GM19438 (cell line): Measurements from ENCODE around the gene HNRNPA1L2.
"Not testable (repeated sequence)": the region's sequence is repeated elsewhere in the genome, so short reads cannot be mapped to it uniquely, and the experiment has no call there.

Experiments
- ATAC-seq: cut with Tn5 transposase; IDR thresholded peaks from one replicate; pipeline ENCODE4 v1.9.1; 2021; ENCODE audit warnings: low read depth; ENCODE audit not compliant: unreplicated experiment

The HNRNPA1L2 gene

DNA sequence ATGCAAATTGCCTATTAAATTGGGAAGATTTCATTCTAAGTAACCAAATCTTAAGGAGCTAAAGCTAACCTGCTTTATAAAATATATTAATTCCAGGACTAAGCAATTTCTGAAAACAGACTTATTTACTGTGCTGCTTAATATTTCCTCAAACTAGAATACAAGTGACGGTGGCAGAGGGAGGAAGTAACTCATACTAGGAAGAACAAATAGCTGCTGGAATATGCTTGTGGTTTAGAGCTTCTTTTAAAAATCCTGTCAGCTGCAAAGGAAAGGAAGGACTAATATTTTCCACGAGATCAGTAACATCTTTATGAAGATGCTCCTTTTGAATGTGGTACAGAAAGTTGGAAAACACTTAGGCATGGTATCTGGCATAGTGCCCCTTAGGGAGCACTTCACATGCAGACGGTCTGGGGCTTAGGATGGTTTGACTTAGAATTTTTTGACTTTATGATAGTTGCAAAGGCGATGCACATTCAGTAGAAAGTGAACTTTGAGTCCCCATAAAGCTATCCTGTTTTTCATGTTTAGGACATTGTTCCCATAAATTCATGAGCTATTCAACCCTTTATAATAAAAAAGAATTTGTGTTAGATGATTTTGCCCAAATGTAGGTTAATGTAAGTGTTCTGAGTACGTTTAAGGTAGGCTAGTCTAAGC, 3.4 kb upstream of the HNRNPA1L2 start:
- no peak for ATAC-seq

DNA sequence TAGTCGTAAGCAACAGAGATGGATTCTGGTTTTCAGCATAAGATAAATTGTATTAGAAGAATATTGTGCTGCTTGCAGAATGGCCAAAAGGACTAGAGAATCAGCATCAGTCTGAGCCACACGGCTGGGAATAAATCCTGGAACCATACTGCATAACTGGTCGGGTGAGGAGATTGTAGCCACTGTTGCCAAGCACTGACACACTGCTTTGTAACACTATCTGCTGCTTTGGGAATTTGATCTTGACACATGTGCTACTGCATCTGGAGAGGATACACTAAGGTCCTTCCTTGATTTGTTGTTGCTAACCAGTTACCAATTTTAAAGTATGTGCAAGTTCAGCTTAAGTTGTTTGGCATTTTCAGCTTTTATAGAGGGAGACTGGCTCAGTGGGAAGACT, 1.9 kb downstream of the HNRNPA1L2 start:
- no peak for ATAC-seq

DNA sequence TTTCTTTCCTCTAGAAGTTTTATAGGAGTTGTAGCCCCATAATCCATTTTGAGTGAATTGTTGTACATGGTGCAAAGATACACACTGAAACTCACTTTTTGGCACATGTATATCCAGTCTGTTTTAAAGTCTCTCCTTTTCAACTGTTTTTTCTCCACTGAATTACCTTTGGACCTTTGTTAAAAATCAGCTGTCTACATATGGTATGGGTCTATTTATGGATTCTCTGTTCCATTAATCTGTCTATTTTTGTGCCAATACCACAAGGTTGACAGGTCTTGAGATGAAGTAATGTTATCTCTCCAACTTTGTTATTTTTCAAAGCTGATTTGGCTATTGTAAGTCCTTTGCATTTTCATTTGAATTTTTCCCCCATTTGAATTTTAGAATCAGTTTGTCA, 4.7 kb downstream of the HNRNPA1L2 start:
- ATAC-seq: no peak

DNA sequence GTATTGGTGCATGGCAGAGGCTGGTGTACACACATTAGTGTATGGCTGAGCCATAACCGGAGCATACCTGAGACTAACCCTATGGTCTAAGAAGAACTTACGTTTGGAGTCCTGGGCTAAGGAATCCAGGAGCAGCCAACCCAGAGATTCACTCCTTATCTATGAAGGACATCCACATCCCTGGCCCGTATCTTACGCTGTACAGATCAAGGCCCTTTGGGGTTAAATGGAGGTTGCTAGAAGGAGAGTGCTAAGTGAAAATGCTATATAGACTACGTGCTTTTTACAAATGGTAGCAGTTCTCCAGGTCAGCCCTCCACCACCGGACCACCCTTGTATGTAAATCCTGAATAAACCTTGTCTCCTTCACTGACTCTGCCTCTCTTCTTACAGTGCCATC, 8.5 kb downstream of the HNRNPA1L2 start:
- ATAC-seq: no peak

DNA sequence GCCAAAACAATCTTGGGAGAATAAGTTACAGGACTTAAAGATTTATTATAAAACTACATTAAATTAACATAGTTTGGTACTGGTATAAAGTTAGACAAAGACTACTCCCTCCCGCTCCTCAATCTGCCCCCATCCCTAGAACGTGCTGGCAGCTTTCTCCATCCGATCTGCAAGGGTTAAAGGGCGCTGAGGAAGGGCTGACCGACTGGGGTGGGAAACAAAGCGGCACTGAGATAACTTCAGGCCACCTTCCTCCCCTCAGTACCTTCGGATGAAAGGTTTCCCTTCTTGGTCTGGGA, 9.6 kb downstream of the HNRNPA1L2 start:
- peak; percentile 21 for ATAC-seq

DNA sequence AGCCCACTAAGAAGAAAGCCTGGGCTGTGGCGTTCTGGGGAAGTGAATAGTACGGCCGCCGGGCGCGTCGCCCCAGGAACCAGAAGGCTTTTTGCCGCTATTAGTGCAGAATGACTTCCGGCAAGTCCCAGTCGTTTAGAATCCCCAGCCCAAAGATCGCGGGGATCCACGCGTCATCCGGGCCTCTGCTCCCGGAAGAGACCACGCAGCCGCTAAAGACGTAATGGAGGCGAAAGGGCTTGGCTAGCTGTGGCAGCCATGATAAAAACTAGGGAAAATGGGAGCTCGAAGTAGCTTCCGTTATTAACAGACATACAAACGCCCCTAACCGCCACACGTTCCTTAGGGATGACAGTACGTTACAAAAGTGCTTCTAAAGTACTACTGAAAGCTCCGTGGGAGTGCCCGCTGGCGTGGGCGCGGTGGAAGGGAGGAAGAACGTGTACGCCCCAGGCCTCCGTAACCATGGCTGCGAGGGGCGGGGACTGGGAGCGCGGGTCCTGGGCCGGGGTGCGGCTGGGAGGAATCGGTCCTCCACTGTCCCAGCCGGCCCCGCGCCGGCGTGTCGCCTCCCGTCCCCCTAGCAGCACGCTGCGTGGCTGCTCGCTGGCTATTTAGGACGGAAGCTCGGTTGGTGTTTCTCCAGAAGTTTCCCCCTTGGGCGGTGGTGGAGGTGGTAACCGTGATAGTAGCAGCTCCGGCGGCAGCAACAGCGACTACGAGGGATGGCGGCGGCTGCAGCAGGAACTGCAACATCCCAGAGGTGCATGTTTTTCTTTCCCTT, 10.2 kb downstream of the HNRNPA1L2 start, which contains the start of gene SUGT1:
SUGT1 (plus strand) TSS at position 641 of the 784 bp plus-strand sequence; CDS start at position 726, 85 bp downstream.
- peak; percentile 92 for ATAC-seq

DNA sequence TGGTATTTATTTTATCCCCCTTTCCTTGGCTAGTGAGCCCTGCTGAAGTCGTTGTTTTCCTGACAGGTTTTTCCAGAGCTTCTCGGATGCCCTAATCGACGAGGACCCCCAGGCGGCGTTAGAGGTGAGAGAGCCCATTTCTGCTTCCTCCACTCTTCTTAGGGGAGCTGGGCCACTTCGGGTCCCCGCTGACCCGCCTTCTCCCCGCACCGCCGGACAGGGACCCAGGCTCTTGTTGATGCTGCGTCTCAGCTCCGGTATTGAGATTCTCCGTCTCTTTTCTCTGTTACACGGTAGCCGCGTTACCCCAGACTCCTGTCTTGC, 10.7 kb downstream of the HNRNPA1L2 start:
- ATAC-seq: peak; percentile 31

DNA sequence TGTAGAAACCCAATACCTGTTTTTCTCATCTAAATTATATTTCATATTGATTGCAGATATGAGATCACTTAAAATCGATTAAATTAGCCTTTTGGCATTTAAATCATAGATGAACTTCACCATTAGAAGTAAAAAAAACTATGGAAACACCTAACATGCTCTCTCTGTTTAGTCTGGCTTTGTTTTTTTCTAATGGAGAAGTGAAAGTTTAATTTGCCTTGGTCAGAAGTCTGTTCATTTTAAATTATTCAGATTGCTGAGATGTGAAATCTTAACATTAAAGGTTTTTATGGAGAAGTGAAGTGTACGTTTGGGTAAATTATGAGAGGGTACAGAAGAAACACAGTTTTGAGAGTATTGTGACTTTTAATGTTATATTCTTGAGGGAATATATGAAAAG, 17.1 kb downstream of the HNRNPA1L2 start:
- ATAC-seq: no peak

DNA sequence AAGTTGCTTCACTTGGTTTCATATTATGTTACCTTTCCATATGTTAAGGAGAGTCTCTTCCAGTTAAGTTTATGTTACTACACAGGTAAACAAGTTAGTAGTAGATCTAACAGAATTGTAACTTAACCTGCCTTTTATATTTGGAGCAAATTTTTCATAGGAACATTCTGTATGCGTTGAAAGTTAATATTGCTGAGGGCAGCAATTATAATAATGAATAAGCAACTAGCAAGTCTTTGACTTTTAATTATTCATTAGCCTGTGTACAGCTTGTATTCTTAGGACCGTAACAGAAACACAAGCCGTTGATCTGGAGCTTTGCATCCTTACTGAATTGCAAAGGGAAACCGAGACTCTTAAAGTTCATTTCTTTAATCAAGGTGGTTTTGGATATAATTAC, 22.0 kb downstream of the HNRNPA1L2 start:
- no peak for ATAC-seq

DNA sequence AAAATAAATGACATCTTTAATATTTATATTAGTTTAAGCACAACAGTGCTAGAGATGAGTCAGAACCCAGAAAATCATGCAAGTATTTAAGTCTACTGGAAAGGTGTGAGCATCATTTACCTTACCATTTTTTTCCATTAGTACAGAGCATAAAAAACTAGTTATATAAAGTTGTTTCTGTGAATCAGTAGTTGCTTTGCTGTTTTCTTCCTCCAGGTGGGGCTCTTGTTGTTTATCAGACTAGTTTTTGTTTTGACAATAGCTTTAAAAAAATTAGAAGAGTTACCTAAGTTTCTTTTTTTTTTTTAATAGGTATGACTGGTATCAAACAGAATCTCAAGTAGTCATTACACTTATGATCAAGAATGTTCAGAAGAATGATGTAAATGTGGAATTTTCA, 23.1 kb downstream of the HNRNPA1L2 start:
- ATAC-seq: no peak

DNA sequence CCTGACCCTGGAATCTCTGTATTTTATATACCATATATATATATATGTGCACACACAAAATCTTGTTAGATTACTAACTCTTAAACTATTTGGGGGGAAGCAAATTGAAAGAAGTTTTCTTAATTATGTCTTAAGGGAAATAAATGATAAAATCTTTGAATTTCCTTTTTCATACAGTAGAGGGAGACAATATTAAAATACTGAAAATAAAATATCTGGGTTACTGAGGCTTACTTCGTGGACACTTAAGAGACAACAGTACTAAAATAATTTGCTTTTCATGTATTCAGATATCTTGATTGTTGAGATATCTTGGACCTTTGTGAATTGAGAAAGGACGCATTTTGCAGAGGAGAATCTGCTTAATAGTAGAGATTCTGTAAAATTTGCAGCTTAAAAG, 27.4 kb downstream of the HNRNPA1L2 start:
- ATAC-seq: no peak

DNA sequence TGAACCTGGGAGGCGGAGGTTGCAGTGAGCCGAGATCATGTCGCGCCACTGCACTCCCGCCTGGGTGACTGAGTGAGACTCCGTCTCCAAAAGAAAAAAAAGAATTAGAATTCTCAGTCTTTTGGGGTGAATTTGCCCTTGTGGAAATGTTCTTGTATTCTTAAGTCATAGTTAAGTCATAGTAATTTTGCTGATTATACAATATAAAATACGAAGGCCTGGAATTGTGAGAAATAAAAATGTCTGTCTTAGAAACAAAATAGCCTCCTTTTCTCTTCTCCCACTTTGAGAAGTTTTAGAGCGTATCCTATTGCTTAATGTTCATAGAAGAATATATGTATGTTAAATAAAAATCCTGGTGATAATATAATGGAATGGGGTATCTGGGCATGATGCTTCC, 28.5 kb downstream of the HNRNPA1L2 start:
- no peak for ATAC-seq

DNA sequence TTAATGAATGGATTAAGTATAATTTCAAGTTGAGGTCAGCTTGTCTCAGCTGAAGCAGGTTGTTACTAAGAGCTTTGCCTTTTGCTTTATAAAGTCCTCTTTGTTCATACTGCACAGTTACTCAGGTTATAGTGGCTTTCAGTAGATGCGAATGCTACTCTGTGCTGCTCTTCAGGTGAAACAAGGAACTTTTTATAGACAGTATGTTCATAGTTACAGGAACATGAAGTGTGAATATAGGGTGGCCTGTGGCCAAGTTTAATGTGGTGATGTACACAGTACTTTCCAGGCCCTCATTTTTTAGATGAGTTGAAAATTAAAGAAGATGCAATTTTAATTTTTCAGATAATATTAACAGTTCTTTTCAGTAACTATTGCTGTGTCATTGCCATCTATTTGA, 31.2 kb downstream of the HNRNPA1L2 start:
- no peak for ATAC-seq

DNA sequence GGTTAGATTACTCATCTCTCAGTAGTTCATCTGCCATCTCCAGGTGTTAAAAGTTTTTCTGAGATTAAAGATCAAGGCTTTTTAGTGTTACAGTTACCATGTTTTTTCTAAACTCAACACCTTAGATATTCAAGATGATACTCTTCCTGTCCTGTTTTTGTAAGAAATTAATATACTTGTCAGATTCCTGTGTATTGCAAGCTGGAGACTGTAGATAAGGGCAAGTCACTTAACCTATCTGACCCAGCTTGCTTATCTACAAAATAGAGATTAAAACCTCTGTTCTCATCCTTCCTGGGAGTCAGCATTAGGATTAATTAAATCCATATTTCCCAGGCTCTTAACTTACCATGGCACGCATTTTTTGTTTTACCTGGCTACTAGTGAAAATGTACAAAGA, 35.6 kb downstream of the HNRNPA1L2 start:
- ATAC-seq: no peak

DNA sequence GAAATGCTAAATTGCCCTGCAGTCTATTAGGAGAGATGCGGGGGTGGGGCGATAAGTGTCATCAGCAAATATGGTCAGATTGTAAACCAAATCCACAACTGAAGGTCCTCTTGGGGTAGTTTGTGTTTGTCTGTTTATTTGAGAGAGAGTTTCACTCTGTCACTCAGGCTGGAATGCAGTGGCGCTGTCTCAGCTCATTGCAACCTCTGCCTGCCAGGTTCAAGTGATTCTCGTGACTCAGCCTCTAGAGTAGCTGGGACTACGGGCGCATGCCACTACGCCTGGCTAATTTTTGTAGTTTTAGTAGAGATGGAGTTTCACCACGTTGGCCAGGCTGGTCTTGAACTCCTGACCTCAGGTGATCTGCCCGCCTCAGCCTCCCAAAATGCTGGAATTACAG, 43.6 kb downstream of the HNRNPA1L2 start:
- ATAC-seq: not testable (repeated sequence)

DNA sequence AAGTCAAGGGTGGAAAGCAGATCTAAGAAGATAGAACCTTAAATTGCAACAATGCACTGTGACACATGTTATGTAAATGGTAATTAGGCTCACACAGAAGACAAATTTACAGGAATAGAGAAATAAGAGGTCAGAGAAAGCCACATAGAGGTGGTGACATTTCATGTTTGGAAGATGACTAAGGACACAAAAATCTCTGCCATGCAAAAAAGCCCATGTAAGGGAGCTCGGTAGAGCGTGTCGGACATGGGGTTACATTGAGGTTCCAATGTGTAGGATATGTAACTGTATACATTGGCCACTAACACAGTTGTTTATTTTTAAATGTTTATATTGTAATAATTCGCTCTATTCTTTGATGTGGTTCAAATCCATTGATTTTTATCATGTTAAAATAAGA, 44.1 kb downstream of the HNRNPA1L2 start:
- ATAC-seq: no peak
